Mucosa of stomach (tissue), 1 donor: ENCODE measurements around the gene LARGE1.

Experiments
- H3K27me3 ChIP-seq: one replicate; pipeline ENCODE4 v1.7.0; 2013; ENCODE audit warnings: mild to moderate bottlenecking, low read length; ENCODE audit not compliant: control insufficient read depth, insufficient read depth
- H3K36me3 ChIP-seq: one replicate; pipeline ENCODE4 v1.7.0; 2013; ENCODE audit warnings: low read length; ENCODE audit not compliant: control insufficient read depth, insufficient read depth
- H3K4me1 ChIP-seq: one replicate; pipeline ENCODE4 v1.7.0; 2013; ENCODE audit warnings: mild to moderate bottlenecking, low read length; ENCODE audit not compliant: control insufficient read depth, insufficient read depth
- H3K4me3 ChIP-seq: one replicate; pipeline ENCODE4 v1.7.0; 2013; ENCODE audit warnings: low read length
- H3K9ac ChIP-seq: one replicate; pipeline ENCODE4 v1.7.0; 2013; ENCODE audit warnings: mild to moderate bottlenecking, low read length, moderate library complexity
- H3K9me3 ChIP-seq: one replicate; pipeline ENCODE4 v1.7.0; 2013; ENCODE audit warnings: mild to moderate bottlenecking, low read length, moderate library complexity; ENCODE audit not compliant: control insufficient read depth
- donor health status: Pancreatic carcinoma.

LARGE1 gene

DNA sequence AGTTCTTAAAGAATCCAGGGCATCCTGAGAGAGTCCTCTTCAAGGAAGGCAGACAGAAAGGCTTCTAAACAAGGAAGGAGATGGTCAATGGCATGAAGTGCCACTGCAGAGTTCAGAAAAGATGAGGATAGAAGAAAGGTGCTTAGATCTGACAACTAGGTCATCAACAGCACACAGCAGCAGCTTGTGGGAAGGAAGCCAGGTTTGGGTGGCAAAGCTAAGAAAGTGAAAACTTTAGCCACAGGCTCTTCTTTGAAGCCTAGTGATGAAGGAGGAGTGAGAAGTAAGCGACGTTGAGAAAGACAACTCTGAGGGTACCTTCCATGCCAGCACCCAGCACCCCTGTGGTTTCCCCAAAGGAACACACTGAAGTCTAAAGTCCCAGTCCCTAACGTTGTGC, 92.0 kb downstream of the LARGE1 start:
- H3K36me3 ChIP-seq, result no peaks in the 10 kb centered on the region
- no peaks in the 10 kb centered on the region for H3K27me3 ChIP-seq
- no peak overlapping the region for H3K9ac ChIP-seq
- H3K4me3 ChIP-seq, result no peak overlapping the region
- H3K9me3 ChIP-seq, result no peaks in the 10 kb centered on the region
- H3K4me1 ChIP-seq, result peaks cover 12% of the 10 kb centered on the region

- no peaks in the 10 kb centered on the region for H3K9me3 ChIP-seq
- H3K27me3 ChIP-seq, result no peaks in the 10 kb centered on the region
- no peak overlapping the region for H3K9ac ChIP-seq
- peaks cover 10% of the 10 kb centered on the region for H3K4me1 ChIP-seq
- H3K36me3 ChIP-seq, result no peaks in the 10 kb centered on the region
- H3K4me3 ChIP-seq, result no peak overlapping the region
Measured at GRCh38 chr22:33825761-33826160, 94.5 kb downstream of the LARGE1 start.

GRCh38 chr22:33823552-33823951, 96.7 kb downstream of the LARGE1 start:
- H3K36me3 ChIP-seq, result no peaks in the 10 kb centered on the region
- peaks cover 10% of the 10 kb centered on the region for H3K4me1 ChIP-seq
- no peak overlapping the region for H3K4me3 ChIP-seq
- H3K9ac ChIP-seq, result no peak overlapping the region
- H3K27me3 ChIP-seq, result no peaks in the 10 kb centered on the region
- no peaks in the 10 kb centered on the region for H3K9me3 ChIP-seq

DNA sequence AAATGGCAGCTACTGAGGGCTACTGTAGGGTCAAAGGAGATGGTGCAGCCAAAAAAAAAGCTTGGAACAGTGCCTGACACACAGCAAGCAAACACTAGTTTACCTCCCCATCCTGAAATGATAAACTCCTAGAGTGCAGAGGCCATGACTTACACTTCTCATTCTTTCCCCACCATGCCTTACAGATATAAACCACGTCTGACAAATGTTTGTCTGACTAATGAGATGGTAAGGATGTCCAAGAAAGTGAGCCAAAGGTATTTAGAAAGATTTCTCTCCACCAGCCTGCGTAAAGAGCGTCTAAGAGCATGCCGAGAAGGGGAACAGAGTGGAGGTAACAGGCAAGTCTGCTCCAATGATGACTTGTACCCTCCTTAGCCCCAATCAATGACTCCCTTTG, 99.0 kb downstream of the LARGE1 start:
- H3K4me1 ChIP-seq, result peaks cover 10% of the 10 kb centered on the region
- no peaks in the 10 kb centered on the region for H3K36me3 ChIP-seq
- no peak overlapping the region for H3K4me3 ChIP-seq
- no peaks in the 10 kb centered on the region for H3K9me3 ChIP-seq
- H3K9ac ChIP-seq, result no peak overlapping the region
- H3K27me3 ChIP-seq, result no peaks in the 10 kb centered on the region

GRCh38 chr22:33819743-33820142, 100.5 kb downstream of the LARGE1 start:
- Histone ChIP-seq H3K4me1 (peaks cover 15% of the 10 kb centered on the region), H3K4me3 (no peak overlapping the region), H3K9ac (no peak overlapping the region), H3K27me3 (no peaks in the 10 kb centered on the region), H3K9me3 (no peaks in the 10 kb centered on the region), H3K36me3 (no peaks in the 10 kb centered on the region)

- H3K36me3 ChIP-seq, result no peaks in the 10 kb centered on the region
- H3K9me3 ChIP-seq, result no peaks in the 10 kb centered on the region
- H3K4me3 ChIP-seq, result no peak overlapping the region
- no peaks in the 10 kb centered on the region for H3K27me3 ChIP-seq
- no peak overlapping the region for H3K9ac ChIP-seq
- peaks cover 6% of the 10 kb centered on the region for H3K4me1 ChIP-seq
Measured at GRCh38 chr22:33817512-33818127, 102.7 kb downstream of the LARGE1 start.

DNA sequence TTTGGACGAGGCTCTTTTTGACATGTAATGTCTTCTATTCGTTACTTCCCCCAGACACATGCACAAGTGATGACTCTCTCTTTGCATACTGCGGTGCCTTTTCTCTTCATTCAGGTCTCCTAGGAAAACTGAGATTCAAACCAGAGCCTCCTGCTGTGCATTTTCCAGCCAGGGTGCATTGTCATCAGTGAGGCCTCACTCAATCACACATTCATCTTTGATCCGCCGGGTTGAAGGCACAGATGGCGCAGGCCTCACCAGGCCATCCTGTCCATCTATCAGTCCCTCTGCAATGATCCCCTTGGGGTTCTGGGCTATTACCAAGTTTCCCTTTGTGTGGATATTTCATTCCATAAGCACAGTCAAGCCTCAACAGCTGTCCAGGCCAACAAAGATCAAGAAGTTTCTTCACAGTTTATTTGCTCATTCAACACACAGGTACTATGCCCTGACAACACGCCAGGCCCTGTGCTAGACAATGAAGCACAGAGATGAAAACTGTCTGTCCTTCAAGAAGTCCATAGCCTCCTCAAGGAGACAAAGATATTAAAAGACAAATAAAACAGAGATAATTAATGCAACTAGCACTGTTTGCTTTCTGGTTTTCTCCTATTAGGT, 107.8 kb downstream of the LARGE1 start:
- Histone ChIP-seq H3K9ac (no peak overlapping the region), H3K36me3 (no peaks in the 10 kb centered on the region), H3K4me3 (no peak overlapping the region), H3K27me3 (no peaks in the 10 kb centered on the region), H3K9me3 (no peaks in the 10 kb centered on the region), H3K4me1 (peaks cover 11% of the 10 kb centered on the region)

- Histone ChIP-seq H3K4me1 (peaks cover 11% of the 10 kb centered on the region), H3K9ac (no peak overlapping the region), H3K36me3 (no peaks in the 10 kb centered on the region), H3K4me3 (no peak overlapping the region), H3K9me3 (no peaks in the 10 kb centered on the region), H3K27me3 (no peaks in the 10 kb centered on the region)
Measured at GRCh38 chr22:33811686-33812085, 108.6 kb downstream of the LARGE1 start.

GRCh38 chr22:33811208-33811607, 109.1 kb downstream of the LARGE1 start:
- Histone ChIP-seq H3K4me1 (peaks cover 15% of the 10 kb centered on the region), H3K36me3 (no peaks in the 10 kb centered on the region), H3K9me3 (no peaks in the 10 kb centered on the region), H3K27me3 (no peaks in the 10 kb centered on the region), H3K9ac (no peak overlapping the region), H3K4me3 (no peak overlapping the region)

DNA sequence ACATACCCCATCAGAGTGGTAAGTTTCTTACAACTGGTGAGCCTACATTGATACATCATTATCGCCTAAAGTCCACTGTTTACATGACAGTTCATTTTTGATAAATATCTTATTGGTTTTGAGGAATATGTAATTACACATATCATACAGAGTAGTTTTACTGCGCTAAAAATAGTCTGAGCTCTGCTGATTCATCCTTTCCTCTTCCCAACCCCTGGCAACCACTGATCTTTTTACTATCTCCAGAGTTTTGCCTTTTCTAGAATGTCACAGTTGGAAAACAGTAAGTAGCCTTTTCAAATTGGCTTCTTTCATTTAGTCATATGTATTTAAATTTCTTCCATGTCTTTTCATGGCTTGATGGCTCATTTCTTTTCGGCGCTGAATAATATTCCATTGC, 112.8 kb downstream of the LARGE1 start:
- Histone ChIP-seq H3K36me3 (no peaks in the 10 kb centered on the region), H3K27me3 (no peaks in the 10 kb centered on the region), H3K4me1 (peaks cover 11% of the 10 kb centered on the region), H3K9ac (no peak overlapping the region), H3K9me3 (no peaks in the 10 kb centered on the region), H3K4me3 (no peak overlapping the region)

DNA sequence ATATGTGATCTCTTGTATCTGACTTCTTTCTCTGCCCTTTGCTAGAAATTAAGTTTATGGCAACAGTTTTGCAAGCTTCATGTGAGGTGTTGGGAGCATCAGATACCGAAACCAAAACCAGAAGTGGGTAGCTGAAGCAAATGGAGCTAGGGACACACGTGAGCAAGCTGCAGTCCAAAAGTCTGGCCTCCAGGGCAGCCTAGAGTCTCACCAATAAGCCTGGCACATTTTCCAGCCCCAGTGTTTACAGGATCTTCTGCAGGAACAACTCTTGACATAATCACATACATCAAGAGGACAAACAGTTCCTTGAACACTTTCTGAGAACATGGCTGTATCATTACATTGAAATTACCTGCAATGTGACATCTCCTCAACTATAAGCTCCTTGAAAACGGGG, 114.1 kb downstream of the LARGE1 start:
- H3K9ac ChIP-seq, result no peak overlapping the region
- H3K4me3 ChIP-seq, result no peak overlapping the region
- no peaks in the 10 kb centered on the region for H3K36me3 ChIP-seq
- H3K9me3 ChIP-seq, result no peaks in the 10 kb centered on the region
- peaks cover 5% of the 10 kb centered on the region for H3K4me1 ChIP-seq
- H3K27me3 ChIP-seq, result no peaks in the 10 kb centered on the region

DNA sequence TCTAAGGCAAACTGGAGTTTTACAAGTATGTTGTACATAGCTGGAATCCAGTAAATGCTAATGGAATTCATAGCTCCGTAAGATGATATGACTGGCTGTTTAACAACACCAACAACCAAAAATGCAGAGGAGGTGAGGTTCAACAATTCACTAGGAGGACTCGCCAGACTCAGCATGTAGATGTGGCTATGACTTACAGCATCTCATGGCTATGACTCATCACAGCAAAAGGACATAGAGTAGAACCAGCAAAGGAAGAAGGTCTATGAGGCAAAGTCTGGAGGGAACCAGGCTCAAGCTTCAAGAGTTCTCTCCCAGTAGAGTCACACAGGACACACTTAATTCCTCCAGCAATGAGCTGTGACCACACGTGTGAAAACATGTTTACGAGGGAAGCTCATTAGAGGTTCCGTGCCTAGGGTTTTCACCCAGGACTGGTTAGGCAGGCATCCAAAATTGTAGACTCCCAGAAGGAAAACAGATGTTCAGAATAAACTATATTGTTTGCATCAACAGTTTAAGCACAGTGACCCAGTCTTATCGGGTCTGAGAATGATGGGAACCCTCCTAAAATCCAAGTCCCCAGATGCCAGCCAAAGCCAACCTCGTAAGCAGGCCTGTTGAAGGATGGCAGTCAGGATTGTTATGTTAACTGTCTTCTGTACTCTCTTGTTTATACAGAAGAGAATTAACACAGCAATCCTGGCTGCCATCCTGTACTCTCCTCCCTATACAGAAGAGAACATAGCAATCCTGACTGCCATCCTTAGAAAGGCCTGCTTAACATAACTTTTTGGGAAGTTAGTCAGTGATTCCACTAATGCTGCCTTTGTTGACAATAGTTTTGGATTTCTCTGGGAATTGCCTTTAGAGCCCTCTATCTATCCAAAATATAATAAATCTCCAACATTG, 116.6 kb downstream of the LARGE1 start:
- no peak overlapping the region for H3K4me3 ChIP-seq
- no peaks in the 10 kb centered on the region for H3K36me3 ChIP-seq
- no peaks in the 10 kb centered on the region for H3K27me3 ChIP-seq
- no peaks in the 10 kb centered on the region for H3K9me3 ChIP-seq
- H3K4me1 ChIP-seq, result peaks cover 5% of the 10 kb centered on the region
- H3K9ac ChIP-seq, result no peak overlapping the region
